Measurements from ENCODE around the gene RBP2. TPM values are rescaled to one million over a fixed set of nuclear protein-coding genes. Genes with fewer than 3 reads are reported as not detected.

Gene RBP2
- total and polyA plus RNA-seq, 4 donors = 0.79 TPM; not detected in 3

DNA sequence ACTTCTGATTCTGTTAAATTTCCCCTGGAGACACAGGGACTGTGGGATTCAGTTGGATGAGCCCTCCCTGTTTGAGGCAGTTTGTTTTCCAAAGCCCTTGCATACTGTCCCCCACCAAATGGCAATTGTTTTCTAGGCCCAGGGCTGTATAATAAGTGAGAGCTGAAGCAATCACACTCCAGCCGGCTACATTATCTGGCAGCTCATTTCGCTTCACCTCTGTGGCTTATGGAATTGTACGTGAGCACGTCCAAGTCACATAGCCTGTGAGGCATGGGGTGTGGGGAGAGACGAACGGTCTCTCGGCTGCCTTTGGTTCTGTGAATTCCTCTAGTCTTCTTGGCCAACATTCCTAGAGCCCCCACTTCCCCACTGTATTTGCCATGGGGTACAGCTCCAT is 10.7 kb downstream of the RBP2 start:
- H3K4me1 ChIP-seq (ENCODE audit: control insufficient read depth in 4 of 4, insufficient read depth in 4 of 4, low read length in 3 of 4) = no peaks in the 10 kb centered on the region
- no peak overlapping the region for H3K27ac ChIP-seq (ENCODE audit: low read depth in 1 of 2, low read length in 2 of 2)
- TF ChIP-seq, protein P1, sequence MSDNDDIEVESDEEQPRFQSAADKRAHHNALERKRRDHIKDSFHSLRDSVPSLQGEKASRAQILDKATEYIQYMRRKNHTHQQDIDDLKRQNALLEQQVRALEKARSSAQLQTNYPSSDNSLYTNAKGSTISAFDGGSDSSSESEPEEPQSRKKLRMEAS (IDR thresholded peaks at IDR 0.05) = no peak
- TF ChIP-seq RAD21 (IDR thresholded peaks at IDR 0.05) = no peak
- no peak for TF ChIP-seq RXRA (IDR thresholded peaks at IDR 0.05)
- no peak for TF ChIP-seq EGR1 (IDR thresholded peaks at IDR 0.05; ENCODE audit: low read depth in 2 of 2)
- no peak for TF ChIP-seq SP1 (IDR thresholded peaks at IDR 0.05)
- TF ChIP-seq, protein P2, sequence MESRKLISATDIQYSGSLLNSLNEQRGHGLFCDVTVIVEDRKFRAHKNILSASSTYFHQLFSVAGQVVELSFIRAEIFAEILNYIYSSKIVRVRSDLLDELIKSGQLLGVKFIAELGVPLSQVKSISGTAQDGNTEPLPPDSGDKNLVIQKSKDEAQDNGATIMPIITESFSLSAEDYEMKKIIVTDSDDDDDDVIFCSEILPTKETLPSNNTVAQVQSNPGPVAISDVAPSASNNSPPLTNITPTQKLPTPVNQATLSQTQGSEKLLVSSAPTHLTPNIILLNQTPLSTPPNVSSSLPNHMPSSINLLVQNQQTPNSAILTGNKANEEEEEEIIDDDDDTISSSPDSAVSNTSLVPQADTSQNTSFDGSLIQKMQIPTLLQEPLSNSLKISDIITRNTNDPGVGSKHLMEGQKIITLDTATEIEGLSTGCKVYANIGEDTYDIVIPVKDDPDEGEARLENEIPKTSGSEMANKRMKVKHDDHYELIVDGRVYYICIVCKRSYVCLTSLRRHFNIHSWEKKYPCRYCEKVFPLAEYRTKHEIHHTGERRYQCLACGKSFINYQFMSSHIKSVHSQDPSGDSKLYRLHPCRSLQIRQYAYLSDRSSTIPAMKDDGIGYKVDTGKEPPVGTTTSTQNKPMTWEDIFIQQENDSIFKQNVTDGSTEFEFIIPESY (IDR thresholded peaks at IDR 0.05) = no peak
- TF ChIP-seq, protein P3, sequence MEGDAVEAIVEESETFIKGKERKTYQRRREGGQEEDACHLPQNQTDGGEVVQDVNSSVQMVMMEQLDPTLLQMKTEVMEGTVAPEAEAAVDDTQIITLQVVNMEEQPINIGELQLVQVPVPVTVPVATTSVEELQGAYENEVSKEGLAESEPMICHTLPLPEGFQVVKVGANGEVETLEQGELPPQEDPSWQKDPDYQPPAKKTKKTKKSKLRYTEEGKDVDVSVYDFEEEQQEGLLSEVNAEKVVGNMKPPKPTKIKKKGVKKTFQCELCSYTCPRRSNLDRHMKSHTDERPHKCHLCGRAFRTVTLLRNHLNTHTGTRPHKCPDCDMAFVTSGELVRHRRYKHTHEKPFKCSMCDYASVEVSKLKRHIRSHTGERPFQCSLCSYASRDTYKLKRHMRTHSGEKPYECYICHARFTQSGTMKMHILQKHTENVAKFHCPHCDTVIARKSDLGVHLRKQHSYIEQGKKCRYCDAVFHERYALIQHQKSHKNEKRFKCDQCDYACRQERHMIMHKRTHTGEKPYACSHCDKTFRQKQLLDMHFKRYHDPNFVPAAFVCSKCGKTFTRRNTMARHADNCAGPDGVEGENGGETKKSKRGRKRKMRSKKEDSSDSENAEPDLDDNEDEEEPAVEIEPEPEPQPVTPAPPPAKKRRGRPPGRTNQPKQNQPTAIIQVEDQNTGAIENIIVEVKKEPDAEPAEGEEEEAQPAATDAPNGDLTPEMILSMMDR (IDR thresholded peaks at IDR 0.05; ENCODE audit: low read depth, low read length, missing input control) = no peak
- TF ChIP-seq, protein P4, sequence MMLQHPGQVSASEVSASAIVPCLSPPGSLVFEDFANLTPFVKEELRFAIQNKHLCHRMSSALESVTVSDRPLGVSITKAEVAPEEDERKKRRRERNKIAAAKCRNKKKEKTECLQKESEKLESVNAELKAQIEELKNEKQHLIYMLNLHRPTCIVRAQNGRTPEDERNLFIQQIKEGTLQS (IDR thresholded peaks at IDR 0.05) = no peak
- TF ChIP-seq HNF4A (conservative IDR thresholded peaks at IDR 0.05) = no peak
- H3K9me3 ChIP-seq (ENCODE audit: control insufficient read depth in 4 of 4, low read length in 3 of 4) = no peaks in the 10 kb centered on the region
- 96% methylated on average over 7 of the region's 7 CpGs for WGBS
- no peaks in the 10 kb centered on the region for H3K36me3 ChIP-seq (ENCODE audit: control insufficient read depth in 4 of 4, insufficient read depth in 3 of 4, low read depth in 1 of 4, low read length in 3 of 4)
- H3K9ac ChIP-seq (ENCODE audit: low read depth in 1 of 2, low read length in 2 of 2) = no peak overlapping the region
- H3K27me3 ChIP-seq (ENCODE audit: control insufficient read depth in 4 of 4, insufficient read depth in 4 of 4, low read length in 3 of 4) = no peaks in the 10 kb centered on the region
- H3K4me3 ChIP-seq (ENCODE audit: low read depth in 1 of 3, low read length in 3 of 3) = no peak overlapping the region
- DNase-seq (ENCODE audit: low spot score) = no peak

DNA sequence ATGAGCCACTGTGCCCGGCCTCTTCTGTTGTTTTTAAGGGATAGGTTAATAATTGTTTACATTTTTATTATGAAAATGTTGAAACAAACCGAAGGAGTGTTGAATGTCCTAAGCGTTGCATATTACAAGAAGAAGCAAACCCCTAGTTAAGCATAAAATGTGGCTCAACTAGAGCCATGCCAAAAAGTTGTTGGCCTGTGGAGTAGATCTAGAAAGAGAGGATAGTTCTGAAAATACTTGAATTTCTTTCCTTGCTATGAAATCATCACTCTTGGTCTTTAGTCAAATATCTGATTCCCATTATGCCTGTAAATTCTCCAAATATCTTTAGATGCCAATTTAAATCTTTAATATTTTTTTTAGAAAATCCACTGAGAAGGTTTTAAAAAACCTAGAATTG is 12.8 kb downstream of the RBP2 start:
- Histone ChIP-seq H3K9ac (ENCODE audit: low read depth in 1 of 2, low read length in 2 of 2) (no peak overlapping the region), H3K4me1 (ENCODE audit: control insufficient read depth in 4 of 4, insufficient read depth in 4 of 4, low read length in 3 of 4) (no peaks in the 10 kb centered on the region), H3K27ac (ENCODE audit: low read depth in 1 of 2, low read length in 2 of 2) (no peak overlapping the region), H3K36me3 (ENCODE audit: control insufficient read depth in 4 of 4, insufficient read depth in 3 of 4, low read depth in 1 of 4, low read length in 3 of 4) (no peaks in the 10 kb centered on the region), H3K9me3 (ENCODE audit: control insufficient read depth in 4 of 4, low read length in 3 of 4) (no peaks in the 10 kb centered on the region), H3K4me3 (ENCODE audit: low read depth in 1 of 3, low read length in 3 of 3) (no peak overlapping the region), H3K27me3 (ENCODE audit: control insufficient read depth in 4 of 4, insufficient read depth in 4 of 4, low read length in 3 of 4) (no peaks in the 10 kb centered on the region)
- no peak for DNase-seq (ENCODE audit: low spot score)
- WGBS = 93% methylated on average over 3 of the region's 3 CpGs
- TF ChIP-seq RXRA (IDR thresholded peaks at IDR 0.05) (no peak), GABPA (IDR thresholded peaks at IDR 0.05 in 1 of 2, conservative IDR thresholded peaks at IDR 0.05 in 1 of 2) (no peak), RAD21 (IDR thresholded peaks at IDR 0.05) (no peak), EGR1 (IDR thresholded peaks at IDR 0.05; ENCODE audit: low read depth in 2 of 2) (no peak)
- TF ChIP-seq, protein P3 (IDR thresholded peaks at IDR 0.05; ENCODE audit: low read depth, low read length, missing input control) = no peak
